Measurements from ENCODE around the gene ZNF587.
"Not testable (repeated sequence)": the region's sequence is repeated elsewhere in the genome, so short reads cannot be mapped to it uniquely, and the experiment has no call there.

Gene ZNF587

DNA sequence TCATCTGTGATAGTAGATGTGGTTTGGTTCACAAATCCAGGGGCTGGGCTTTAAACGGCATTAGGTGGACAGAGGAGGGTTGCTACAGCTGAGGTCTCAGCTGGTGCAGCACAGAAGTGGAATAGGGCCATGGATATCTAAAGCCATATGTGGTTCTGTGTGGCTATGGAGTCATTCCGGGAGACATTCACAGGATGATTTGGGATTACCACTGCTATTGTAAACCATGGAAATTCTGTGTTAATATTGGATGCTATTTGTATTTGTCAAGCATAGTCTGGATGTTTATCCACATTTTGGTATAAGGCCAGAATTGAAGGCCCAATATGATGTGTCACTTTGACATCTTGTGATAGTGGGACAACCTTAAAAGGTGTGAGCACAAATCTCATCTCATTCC, 26.5 kb upstream of the ZNF587 start:
- not testable (repeated sequence) for DNase-seq

DNA sequence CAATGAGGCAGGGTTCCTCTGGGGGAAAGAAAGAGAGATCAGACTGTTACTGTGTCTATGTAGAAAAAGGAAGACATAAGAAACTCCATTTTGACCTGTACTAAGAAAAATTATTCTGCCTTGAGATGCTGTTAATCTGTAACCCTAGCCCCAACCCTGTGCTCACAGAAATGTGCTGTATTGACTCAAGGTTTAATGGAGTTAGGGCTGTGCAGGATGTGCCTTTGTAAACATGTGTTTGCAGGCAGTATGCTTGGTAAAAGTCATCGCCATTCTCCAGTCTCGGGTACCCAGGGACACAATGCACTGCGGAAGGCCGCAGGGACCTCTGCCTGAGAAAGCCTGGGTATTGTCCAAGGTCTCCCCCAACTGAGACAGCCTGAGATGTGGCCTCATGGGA, 26.1 kb upstream of the ZNF587 start:
- not testable (repeated sequence) for DNase-seq

DNA sequence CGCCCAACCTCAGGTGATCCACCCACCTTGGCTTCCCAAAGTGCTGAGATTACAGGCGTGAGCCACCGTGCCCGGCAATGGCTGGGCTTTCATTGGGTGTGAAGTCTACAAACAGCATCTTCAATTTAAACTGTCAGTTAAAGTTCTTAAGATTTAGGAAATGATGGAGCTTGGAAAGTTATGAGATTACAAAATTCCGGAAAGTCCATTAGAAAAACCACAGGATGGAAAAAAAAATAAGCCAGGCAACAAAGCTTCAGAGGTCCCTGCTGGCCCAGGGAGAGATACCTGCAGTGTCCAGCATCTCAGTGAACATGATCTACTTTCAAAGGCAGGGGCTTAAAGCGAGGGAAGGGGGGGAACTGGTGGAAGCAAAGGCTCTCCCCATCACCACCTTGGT, 24.1 kb upstream of the ZNF587 start:
- no peak for DNase-seq

DNA sequence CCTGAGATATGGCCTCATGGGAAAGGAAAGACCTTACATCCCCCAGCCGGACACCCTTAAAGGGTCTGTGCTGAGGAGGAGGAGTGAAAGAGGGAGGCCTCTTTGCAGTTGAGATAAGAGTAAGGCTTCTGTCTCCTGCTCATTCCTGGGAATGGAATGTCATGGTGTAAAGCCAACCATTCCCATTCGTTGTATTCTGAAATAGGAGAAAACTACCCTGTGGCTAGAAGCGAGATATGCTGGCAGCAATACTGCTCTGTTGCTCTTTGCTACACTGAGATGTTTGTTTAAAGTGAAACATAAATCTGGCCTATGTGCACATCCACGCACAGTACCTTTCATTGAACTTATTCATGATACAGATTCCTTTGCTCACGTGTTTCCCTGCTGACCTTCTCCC, 20.3 kb upstream of the ZNF587 start:
- DNase-seq: no peak

DNA sequence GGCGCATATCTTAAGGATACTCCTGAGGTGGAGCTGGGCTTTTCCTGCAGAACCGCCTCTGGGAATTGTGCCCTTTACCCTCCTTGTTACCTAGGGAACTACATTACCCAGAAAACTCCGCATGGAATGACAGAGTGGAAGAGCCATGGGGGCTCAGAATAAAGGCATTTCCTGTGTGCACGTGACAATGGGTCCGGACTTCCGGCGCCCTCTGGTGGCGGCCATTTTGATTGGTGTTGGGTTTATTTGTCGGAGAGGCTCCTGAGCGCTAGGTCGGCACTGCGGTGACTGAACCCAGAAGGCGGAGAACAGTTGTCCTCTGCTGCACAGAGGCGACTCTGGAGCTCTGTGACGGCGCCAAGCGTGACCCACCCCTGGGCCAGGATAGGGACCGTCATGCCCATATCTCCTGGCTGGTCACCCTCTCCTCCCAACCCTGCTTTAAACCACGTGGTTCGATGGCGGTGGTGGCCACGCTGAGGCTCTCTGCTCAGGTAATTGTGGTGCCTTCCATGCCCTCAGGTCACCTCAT, 19.5 kb upstream of the ZNF587 start, which contains the start of gene ZNF587B:
TSS of gene ZNF587B (plus strand) at position 229 of the 532 bp plus-strand sequence. CDS start at position 459, 230 bp downstream.
- DNase-seq: peak; percentile 23

DNA sequence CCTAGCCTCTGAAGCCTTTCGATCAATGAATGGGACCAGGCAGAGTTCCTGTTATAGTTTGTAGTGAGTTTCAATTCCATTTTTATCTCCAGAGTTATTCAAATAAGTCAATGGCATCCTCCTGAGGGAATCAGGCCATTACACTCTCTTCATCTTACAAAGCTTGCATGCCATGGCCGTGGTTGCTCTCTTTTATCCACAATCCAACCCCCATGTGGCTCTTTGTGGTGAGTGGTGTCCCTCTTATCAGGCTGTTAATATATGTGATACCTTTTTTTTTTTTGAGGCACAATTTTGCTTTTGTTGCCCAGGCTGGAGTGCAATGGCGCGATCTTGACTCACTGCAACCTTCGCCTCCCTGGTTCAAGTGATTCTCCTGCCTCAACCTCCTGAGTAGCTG, 12.7 kb upstream of the ZNF587 start:
- peak; percentile 63 for DNase-seq

DNA sequence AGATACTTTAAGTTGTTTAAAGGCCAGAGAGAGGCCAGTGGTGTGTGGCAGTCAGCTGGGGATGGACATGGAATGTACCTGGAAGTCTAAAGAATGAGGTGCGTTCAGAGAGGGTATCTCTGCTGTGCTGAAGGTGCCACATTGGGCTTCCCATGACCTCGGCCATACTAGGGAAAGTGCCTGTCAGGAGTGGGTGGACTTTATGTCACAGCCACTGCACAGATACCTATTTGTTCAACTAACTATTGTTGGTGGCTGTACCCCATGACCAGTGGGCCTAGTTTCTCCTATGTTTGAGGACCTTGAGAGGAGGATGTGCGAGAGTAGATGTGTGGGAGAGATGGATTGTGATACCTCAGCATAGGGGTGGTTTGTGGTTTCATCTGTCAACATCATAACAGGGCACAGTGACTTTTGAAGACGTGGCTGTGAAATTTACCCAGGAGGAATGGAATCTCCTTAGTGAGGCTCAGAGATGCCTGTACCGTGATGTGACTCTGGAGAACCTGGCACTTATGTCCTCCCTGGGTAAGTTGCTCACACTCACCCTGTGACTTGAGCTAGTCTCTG, 11.0 kb upstream of the ZNF587 start:
- DNase-seq: not testable (repeated sequence)

DNA sequence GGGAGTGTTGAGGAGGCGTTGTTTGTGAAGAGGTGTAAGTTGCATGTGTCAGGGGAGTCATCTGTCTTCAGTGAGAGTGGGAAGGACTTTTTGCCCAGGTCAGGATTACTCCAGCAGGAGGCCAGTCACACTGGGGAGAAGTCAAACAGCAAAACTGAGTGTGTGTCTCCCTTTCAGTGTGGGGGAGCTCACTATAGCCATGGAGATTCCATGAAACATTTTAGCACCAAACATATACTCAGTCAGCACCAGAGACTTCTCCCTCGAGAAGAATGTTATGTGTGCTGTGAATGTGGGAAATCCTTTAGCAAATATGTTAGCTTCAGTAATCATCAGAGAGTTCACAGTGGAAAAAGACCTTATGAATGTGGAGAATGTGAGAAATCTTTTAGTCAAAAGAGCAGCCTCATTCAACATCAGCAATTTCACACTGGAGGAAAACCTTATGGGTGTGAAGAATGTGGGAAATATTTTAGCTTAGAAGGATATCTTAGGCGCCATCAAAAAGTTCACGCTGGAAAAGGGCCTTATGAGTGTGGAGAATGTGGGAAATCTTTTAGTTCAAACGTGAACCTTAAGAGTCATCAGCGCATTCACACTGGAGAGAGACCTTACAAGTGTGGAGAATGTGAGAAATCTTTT, 8.4 kb upstream of the ZNF587 start:
- DNase-seq: no peak

DNA sequence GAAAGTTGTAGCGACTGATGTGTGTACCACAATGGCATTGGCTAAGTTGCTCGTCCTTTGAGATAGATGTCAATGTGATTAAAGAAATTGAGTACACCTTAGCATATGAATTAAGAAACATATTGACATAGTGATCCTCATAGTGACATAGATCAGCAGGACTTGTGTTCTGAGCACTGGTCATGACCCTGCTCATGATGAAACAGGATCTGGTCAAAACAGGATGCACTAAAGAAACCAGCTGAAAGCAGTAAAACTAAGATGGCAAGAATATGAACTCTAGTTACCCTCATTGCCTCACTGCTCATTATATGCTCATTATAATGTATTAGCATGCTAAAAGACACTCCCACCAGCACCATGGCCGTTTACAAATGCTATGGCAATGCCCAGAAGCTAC, 2.5 kb upstream of the ZNF587 start:
- DNase-seq: peak; percentile 85

DNA sequence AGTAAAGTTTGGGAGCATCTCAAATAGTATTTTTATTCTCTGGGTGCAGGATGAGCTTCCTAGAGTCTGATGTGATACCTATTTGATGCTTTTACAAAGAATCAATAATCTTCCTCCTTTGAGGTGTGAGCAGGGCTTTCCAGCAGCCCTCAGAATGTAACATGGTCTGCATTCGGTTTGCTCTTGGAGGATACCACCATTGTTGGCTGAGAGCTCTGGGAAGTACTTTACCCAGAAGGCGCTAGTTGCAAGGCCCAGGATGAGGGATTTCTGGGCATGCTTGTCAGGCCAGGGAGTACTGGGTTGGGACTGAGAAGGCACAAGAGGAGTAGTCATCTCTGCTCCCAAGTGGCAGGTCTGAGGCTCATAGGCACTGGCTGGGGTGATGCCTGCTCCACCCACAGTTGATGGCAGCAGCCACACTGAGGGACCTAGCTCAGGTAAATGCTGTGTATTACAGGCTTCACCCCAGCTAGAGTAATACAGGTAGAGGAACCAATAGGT, 445 bp upstream of the ZNF587 start:
- DNase-seq: not testable (repeated sequence)

DNA sequence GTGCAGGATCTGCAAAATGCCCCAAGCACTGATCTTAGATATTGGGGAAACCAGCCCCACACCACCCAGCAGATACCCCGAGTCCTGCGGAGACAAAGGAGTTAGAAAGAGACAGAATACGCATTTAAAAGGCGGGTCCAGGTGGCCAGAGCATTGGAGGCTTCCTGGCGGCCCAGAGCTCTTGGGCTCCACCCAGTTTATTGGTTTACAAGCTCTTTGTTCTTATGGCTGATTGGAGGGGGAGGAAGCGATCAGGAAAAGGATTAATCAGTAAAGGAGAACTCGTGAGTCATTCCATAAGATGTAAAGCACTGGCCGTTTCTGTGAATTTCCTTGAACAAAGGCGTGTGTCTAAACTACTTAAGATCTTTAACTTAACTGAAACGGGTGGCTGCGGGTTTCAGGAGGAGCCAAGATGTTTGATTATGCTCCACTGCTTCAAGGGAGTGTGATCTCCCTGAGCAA, 926 bp downstream of the ZNF587 start:
- DNase-seq: no peak

DNA sequence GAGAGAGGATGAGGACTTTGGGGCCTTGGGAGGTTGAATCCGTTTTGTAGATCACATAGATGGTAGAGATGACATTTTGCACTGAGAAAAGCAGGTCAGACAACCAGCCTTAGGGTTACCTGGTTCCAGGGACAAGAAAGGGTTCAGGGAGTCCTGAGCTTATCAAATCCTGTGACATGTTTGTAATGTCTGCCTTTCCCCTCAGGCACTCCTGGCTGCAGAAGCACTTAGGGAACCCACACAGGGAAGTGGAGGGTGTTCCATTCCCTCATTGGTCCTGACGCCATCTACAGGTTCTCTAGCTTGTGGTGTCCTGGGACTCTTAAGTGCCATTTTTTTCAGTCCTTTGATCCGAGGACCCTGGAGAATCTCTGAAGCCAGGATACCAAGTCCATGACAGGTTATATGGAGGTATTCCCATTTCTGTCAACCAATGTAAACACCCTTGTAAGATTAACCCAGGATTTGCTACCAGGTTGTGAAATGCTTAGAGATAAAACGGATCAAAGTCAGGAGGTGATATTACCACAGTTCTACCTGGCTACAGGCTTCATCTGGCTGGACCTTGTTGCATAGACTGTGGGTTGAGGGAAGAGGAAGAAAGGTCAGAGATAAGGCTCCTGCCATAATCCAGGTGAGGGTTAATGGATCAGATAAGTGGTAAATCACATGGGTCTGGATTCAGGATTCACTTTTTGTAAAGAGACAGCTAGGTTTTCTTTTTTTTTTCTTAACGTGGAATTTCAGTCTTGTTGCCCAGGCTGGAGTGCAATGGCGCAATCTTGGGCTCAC, 2.3 kb downstream of the ZNF587 start:
- DNase-seq: not testable (repeated sequence)

DNA sequence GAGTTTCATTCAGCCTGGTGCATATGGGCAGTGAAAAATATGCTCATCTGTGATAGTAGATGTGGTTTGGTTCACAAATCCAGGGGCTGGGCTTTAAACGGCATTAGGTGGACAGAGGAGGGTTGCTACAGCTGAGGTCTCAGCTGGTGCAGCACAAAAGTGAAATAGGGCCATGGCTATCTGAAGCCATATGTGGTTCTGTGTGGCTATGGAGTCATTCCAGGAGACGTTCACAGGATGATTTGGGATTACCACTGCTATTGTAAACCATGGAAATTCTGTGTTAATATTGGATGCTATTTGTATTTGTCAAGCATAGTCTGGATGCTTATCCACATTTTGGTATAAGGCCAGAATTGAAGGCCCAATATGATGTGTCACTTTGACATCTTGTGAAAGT, 4.5 kb downstream of the ZNF587 start:
- not testable (repeated sequence) for DNase-seq

DNA sequence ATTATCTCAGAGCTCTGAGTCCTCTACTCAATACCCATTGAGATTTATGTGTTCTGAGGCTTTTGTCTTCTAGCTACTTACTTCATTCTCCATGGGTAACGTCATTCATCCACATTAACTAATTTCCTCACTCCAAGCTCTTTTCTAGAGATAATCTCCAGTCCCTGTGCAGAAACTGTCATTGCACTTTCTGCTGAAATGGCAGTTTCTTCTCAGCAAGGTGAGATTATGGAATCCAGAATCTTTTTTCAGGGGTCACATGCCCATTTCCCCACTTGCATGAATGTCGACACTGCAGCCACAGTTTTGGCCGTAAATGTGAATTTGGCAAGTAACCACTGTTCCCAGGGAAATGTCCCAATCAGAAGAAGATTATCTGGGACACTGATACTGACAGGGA, 12.7 kb downstream of the ZNF587 start:
- not testable (repeated sequence) for DNase-seq

DNA sequence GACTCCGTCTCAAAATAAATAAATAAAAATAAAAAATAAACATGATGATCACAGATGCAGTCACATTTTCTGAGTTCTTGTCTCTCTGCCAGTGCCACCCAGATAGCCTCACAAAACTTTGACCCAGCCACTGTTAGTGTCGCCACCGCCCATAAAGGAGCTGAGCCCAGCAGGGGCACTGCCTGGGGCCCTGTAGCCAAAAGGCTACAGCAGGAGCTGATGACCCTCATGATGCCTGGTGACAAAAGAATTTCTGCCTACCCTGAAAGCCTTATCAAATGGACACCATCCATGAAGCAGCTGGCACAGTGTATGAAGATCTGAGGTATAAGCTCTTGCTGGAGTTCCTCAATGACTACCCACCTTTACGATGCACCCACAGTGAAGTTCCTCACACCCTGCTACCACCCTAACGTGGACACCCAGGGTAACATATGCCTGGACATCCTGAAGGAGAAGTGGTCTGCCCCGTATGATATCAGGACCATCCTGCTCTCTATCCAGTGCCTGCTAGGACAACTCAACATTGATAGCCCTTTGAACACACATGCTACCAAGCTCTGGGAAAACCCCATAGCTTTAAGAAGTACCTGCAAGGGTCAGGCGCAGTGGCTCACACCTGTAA, 18.3 kb downstream of the ZNF587 start:
- no peak for DNase-seq

DNA sequence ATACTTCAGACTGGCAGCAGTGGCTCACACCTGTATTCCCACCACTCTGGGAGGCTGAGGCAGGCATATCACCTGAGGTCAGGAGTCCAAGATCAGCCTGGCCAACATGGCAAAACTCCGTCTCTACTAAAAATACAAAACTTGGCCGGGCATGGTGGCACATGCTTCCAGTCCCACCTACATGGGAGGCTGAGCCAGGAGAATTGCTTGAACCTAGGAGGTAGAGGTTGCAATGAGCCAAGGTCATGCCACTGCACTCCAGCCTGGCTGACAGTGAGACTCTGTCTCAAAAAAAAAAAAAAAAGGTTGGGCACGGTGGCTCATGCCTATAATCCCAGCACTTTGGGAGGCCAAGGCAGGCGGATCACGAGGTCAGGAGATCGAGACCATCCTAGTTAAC, 20.0 kb downstream of the ZNF587 start:
- not testable (repeated sequence) for DNase-seq

DNA sequence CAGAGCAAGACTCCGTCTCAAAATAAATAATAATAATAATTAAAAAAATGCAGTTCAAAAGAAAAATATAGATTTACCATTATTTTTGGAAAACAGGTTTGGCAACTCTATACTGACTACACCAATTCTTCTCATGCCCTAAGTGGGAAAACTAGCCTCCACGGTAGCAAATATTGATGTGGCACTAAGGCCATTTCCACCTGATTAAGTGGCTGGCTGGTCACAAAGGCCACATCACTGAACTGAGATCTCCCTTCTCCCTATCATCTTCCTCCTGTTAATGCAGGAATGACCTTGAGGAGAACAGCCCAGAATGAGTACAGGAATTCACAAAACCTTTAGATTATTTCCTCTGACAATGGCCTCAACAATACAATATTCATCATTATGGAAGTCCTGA, 20.6 kb downstream of the ZNF587 start:
- no peak for DNase-seq

DNA sequence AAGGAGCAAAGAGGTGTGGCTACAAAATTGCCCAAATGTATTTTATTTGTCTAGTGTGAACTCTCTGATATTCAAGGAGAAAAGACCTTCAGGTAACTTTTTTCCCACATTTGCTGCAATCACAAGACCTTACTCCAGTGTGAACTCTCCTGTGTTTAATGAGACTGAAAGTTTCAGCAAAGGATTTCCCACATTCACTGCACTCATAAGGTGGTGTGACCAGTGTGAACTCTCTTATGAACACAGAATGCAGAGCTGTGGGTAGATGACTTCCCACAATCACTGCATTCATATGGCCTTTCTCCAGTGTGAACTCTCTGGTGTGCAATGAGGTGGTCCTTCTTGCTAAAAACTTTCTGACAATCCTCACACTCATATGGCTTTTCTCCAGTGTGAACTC, 22.8 kb downstream of the ZNF587 start:
- no peak for DNase-seq

DNA sequence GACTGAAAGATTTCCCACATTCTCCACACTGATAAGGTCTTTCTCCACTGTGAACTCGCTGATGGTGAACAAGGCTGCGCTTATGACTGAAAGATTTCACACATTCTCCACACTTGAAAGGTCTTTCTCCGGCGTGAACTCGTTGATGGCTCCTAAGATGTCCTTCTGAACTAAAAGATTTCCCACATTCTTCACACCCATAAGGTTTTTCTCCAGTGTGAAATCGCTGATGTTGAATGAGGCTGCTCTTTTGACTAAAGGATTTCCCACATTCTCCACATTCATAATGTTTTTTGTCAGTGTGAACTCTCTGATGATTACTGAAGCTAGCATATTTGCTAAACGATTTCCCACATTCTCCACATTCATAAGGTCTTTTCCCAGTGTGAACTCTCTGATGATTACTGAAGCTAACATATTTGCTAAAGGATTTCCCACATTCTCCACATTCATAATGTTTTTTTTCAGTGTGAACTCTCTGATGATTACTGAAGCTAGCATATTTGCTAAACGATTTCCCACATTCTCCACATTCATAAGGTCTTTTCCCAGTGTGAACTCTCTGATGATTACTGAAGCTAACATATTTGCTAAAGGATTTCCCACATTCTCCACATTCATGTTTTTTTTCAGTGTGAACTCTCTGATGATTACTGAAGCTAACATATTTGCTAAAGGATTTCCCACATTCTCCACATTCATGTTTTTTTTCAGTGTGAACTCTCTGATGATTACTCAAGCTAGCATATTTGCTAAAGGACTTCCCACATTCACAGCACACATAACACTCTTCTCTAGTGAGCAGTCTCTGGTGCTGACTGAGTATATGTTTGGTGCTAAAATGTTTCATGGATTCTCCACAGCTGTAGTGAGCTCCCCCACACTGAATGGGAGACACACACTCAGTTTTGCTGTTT, 24.5 kb downstream of the ZNF587 start:
- DNase-seq: not testable (repeated sequence)

DNA sequence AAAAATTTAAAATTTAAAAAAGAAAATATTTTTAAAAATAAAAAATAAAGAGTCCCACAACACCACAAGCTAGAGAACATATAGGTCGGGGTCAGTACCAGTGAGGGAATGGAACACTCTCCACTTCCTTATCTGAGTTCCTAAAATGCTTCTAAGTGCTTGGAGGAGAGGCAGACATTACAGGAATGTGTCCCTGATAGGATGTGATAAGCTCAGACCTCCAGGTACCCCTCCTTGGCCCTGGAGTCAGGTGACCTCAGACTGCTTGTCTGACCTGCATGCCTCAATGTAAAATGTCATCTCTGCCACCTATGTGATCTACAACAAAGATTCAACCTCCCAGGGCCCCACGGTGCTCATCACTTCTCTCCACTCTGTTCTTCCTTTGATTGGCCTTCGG, 36.4 kb downstream of the ZNF587 start:
- no peak for DNase-seq

DNA sequence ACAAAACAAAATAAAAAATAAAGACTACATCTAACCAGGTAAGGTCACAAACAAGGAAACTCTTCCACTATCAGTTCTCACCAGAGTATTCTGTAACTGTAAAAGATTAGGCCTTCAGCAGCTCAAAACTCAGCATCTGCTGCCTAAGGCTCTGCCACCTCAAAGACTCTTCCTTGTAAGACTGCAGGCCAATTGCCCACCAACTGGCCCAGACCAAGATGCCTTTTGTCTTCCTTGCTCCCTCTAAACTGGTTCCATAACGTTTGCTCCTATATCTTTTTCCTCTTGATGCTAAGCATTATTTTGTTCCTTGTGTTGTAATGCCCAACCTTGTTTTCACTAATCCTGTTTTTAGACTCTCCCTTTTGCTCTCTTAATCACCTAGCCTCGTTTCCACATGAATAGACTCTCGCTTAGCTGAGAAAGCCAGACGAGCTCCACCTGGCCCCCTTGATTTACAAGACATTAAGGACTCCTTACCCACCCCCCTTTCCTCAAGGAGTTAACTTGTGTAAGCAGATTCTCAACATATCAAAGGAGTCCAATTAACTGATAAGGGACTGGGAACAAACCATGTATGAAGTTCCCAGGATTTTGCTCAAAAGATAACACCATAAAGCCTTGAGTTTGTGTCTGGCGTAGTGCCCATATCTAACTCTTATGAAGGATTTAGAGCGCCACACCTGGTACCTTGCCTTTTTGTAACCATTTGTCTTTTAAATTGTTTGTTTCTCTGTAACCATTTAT, 37.7 kb downstream of the ZNF587 start:
- no peak for DNase-seq

Data from MV-4-11 (cell line).